HepG2 (cell line): Measurements from ENCODE around the gene TIMM10. TPM values are rescaled to one million over a fixed set of nuclear protein-coding genes. Genes with fewer than 3 reads are reported as not detected.
A peak's percentile ranks its signal among the peaks of the same experiment; 100 is the strongest.

Experiments
- FIP1L1 ChIP-seq: fragments of 200-400 bp; formaldehyde crosslinking; IDR thresholded peaks from 2 replicates; pipeline ENCODE4 v1.6.1; 2018; ENCODE audit warnings: low read depth, mild to moderate bottlenecking, low read length, moderate library complexity, borderline replicate concordance; ENCODE audit not compliant: insufficient read depth
- HMGXB4 ChIP-seq, 2 experiments: sonication (generic) in 1 of 2; formaldehyde crosslinking in 1 of 2; IDR thresholded peaks; 2 replicates each; pipeline versions ENCODE4 v1.4.0 to v1.6.1; 2018 to 2020; ENCODE audit warnings: missing genetic modification reagents in 2 of 2, borderline replicate concordance in 1 of 2, low read depth in 1 of 2, mild to moderate bottlenecking in 1 of 2, missing biosample characterization in 1 of 2
- HNRNPH1 ChIP-seq: fragments of 200-400 bp; formaldehyde crosslinking; optimal IDR thresholded peaks from 2 replicates; pipeline ENCODE3; 2017; ENCODE audit warnings: mild to moderate bottlenecking, low read depth, low read length
- JUND ChIP-seq: sonication (generic); formaldehyde crosslinking; IDR thresholded peaks from 2 replicates; pipeline ENCODE4 v1.8.0; 2022; ENCODE audit warnings: mild to moderate bottlenecking, missing genetic modification reagents
- KDM1A ChIP-seq: IDR thresholded peaks from 2 replicates; pipeline ENCODE4 v1.6.1; 2016; ENCODE audit warnings: missing compliant biosample characterization
- MAF1 ChIP-seq: sonication (generic); formaldehyde crosslinking; IDR thresholded peaks from 2 replicates; pipeline ENCODE4 v1.5.0; 2020; ENCODE audit warnings: missing genetic modification reagents, borderline replicate concordance
- NFYB ChIP-seq: sonication (generic); formaldehyde crosslinking; IDR thresholded peaks from 2 replicates; pipeline ENCODE4 v1.4.0; 2020; ENCODE audit warnings: missing genetic modification reagents
- NR0B2 ChIP-seq: sonication (generic); formaldehyde crosslinking; IDR thresholded peaks from 2 replicates; pipeline ENCODE4 v1.4.0; 2020; ENCODE audit warnings: mild to moderate bottlenecking, missing genetic modification reagents
- ONECUT2 ChIP-seq: sonication (generic); formaldehyde crosslinking; IDR thresholded peaks from 2 replicates; pipeline ENCODE4 v1.4.0; 2020; ENCODE audit warnings: missing genetic modification reagents
- POLR2G ChIP-seq: fragments of 200-400 bp; formaldehyde crosslinking; IDR thresholded peaks from 2 replicates; pipeline ENCODE4 v1.6.1; 2018; ENCODE audit warnings: mild to moderate bottlenecking, low read depth, low read length, moderate library complexity
- PTBP1 ChIP-seq: fragments of 200-400 bp; formaldehyde crosslinking; IDR thresholded peaks from 2 replicates; pipeline ENCODE4 v1.6.1; 2018; ENCODE audit warnings: low read length, low read depth; ENCODE audit not compliant: poor library complexity, severe bottlenecking
- SAP130 ChIP-seq: IDR thresholded peaks from 2 replicates; pipeline ENCODE4 v1.6.1; 2016; ENCODE audit warnings: low read depth
- SMAD3 ChIP-seq: sonication (generic); formaldehyde crosslinking; IDR thresholded peaks from 2 replicates; pipeline ENCODE4 v1.4.0; 2020; ENCODE audit warnings: missing genetic modification reagents
- SRSF9 ChIP-seq: fragments of 200-400 bp; formaldehyde crosslinking; IDR thresholded peaks from 2 replicates; pipeline ENCODE4 v1.6.1; 2018; ENCODE audit warnings: borderline replicate concordance, mild to moderate bottlenecking, low read depth, low read length; ENCODE audit not compliant: insufficient read depth, poor library complexity, severe bottlenecking
- UBTF ChIP-seq: sonication (generic); formaldehyde crosslinking; IDR thresholded peaks from 2 replicates; pipeline ENCODE4 v1.4.0; 2020; ENCODE audit warnings: mild to moderate bottlenecking, missing genetic modification reagents
- XRCC5 ChIP-seq: fragments of 200-400 bp; formaldehyde crosslinking; optimal IDR thresholded peaks from 2 replicates; pipeline ENCODE3; 2017; ENCODE audit warnings: mild to moderate bottlenecking, low read length
- ZC3H4 ChIP-seq: sonication (generic); formaldehyde crosslinking; IDR thresholded peaks from 2 replicates; pipeline ENCODE4 v1.4.0; 2020; ENCODE audit warnings: missing genetic modification reagents, borderline replicate concordance
- ZKSCAN8 ChIP-seq: IDR thresholded peaks from 2 replicates; pipeline ENCODE4 v1.6.1; 2016; ENCODE audit warnings: borderline replicate concordance, missing genetic modification reagents, missing compliant biosample characterization
- ZNF12 ChIP-seq: sonication (generic); formaldehyde crosslinking; IDR thresholded peaks from 2 replicates; pipeline ENCODE4 v1.5.0; 2020; ENCODE audit warnings: missing genetic modification reagents
- ZNF335 ChIP-seq: sonication (generic); formaldehyde crosslinking; IDR thresholded peaks from 2 replicates; pipeline ENCODE4 v1.4.0; 2020; ENCODE audit warnings: missing genetic modification reagents
- ZNF577 ChIP-seq: sonication (generic); formaldehyde crosslinking; IDR thresholded peaks from 2 replicates; pipeline ENCODE4 v1.4.0; 2020; ENCODE audit warnings: mild to moderate bottlenecking, low read depth, missing genetic modification reagents, borderline replicate concordance
- ZNF615 ChIP-seq: sonication (generic); formaldehyde crosslinking; IDR thresholded peaks from 2 replicates; pipeline ENCODE4 v1.5.0; 2020; ENCODE audit warnings: mild to moderate bottlenecking, missing genetic modification reagents, borderline replicate concordance
- ZNF737 ChIP-seq: sonication (generic); formaldehyde crosslinking; IDR thresholded peaks from 2 replicates; pipeline ENCODE4 v1.5.0; 2020; ENCODE audit warnings: missing genetic modification reagents, mild to moderate bottlenecking, borderline replicate concordance
- ZNF773 ChIP-seq: sonication (generic); formaldehyde crosslinking; IDR thresholded peaks from 2 replicates; pipeline ENCODE4 v1.4.0; 2020; ENCODE audit warnings: missing genetic modification reagents, borderline replicate concordance
- polyA plus RNA-seq, 8 experiments: library from polyadenylated mRNA; depleted of rRNA in 3 of 8; stranded (reverse) in 7 of 8; unstranded in 1 of 8; fragments of >200 nt; fragmentation: Illumina TruSeq in 4 of 8; extraction: Trizol in 4 of 8; gene quantifications; 2 replicates each; pipeline versions ENCODE4 v1.2.1 to v1.2.3, GENCODE V29; 2011 to 2016; ENCODE audit warnings: low read depth in 4 of 8, missing spikeins in 1 of 8, mixed read lengths in 1 of 8; ENCODE audit not compliant: insufficient read depth in 1 of 8
- total RNA-seq, 5 experiments: library from RNA; depleted of rRNA; stranded (reverse); fragments of >200 nt; fragmentation: Illumina TruSeq; extraction: Trizol; gene quantifications; 2 replicates each; pipeline ENCODE4 v1.2.3, GENCODE V29; 2016; ENCODE audit warnings: low read depth in 1 of 5
- TF ChIP-seq, protein P1 (sequence below): sonication (generic); formaldehyde crosslinking; IDR thresholded peaks from 2 replicates; pipeline ENCODE4 v1.8.1; 2023; ENCODE audit warnings: missing genetic modification reagents, inconsistent platforms, borderline replicate concordance

TIMM10 gene
- total and polyA plus RNA-seq, 2 of the 13 experiments (the other 11 are each of a cell fraction or from before 2014, with no cell fraction given) = 67.8 to 82.2 TPM

DNA sequence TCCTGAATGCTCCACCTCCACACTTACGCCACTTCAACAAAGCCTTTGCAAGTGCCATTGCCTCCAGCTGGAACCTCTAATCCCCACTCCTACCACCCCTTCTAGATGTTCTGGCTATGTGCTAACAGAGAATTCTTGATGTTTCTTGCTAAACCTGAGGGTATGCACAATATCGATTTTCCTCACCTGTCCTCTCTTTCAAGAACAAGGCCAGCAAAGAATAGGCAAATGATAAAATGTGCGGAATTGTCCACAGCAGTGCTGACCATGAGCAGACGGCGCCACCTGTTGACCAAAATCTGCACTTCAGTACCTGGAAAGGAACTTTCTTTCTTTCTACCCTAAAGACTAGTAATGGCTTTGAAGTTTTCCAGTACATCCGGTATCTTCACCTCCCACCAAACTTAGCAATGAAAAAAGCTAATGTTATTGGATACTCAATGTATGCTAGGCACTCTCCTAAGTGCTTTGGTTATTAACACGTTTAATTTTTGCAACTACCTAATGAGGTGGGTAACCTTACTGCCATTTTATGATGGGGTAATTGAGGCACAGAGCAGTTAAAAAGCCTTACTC lies 3.4 kb downstream of the TIMM10 start (continued):
- no peak for TF ChIP-seq ZNF737 (CRISPR knock-in tag)
- TF ChIP-seq HNRNPH1 = no peak
- TF ChIP-seq FIP1L1 = no peak
- no peak for TF ChIP-seq ZNF615 (CRISPR knock-in tag)
- no peak for TF ChIP-seq ZNF12 (CRISPR knock-in tag)
- TF ChIP-seq ZNF773 = no peak
- TF ChIP-seq SMAD3 (CRISPR knock-in tag) = 0 out of 2 replicates have a peak, but pooled peaks have one; percentile 28
- no peak for TF ChIP-seq SRSF9
- no peak for TF ChIP-seq KDM1A (CRISPR knock-in tag)
- TF ChIP-seq ZNF577 = no peak
- TF ChIP-seq ZKSCAN8 = 0 out of 2 replicates have a peak, but pooled peaks have one; percentile 64
- no peak for TF ChIP-seq MAF1
- no peak for TF ChIP-seq POLR2G
- TF ChIP-seq PTBP1 = no peak
- TF ChIP-seq NR0B2 (CRISPR knock-in tag) = no peak
- no peak; the same call in 1 of the 2 replicates for TF ChIP-seq ZC3H4 (CRISPR knock-in tag)
- TF ChIP-seq, protein P1, sequence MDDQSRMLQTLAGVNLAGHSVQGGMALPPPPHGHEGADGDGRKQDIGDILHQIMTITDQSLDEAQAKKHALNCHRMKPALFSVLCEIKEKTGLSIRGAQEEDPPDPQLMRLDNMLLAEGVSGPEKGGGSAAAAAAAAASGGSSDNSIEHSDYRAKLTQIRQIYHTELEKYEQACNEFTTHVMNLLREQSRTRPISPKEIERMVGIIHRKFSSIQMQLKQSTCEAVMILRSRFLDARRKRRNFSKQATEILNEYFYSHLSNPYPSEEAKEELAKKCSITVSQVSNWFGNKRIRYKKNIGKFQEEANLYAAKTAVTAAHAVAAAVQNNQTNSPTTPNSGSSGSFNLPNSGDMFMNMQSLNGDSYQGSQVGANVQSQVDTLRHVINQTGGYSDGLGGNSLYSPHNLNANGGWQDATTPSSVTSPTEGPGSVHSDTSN (CRISPR knock-in tag) = no peak
- TF ChIP-seq UBTF (CRISPR knock-in tag) = no peak
- TF ChIP-seq JUND (CRISPR knock-in tag) = no peak; the same call in 1 of the 2 replicates
- TF ChIP-seq ONECUT2 (CRISPR knock-in tag) = peak; percentile 91
- peak; percentile 34; the same call in 1 of the 2 replicates for TF ChIP-seq SAP130 (CRISPR knock-in tag)
- TF ChIP-seq ZNF335 (CRISPR knock-in tag) = no peak
- TF ChIP-seq XRCC5 = peak; percentile 49
- no peak for TF ChIP-seq NFYB (CRISPR knock-in tag)
- TF ChIP-seq HMGXB4 (CRISPR knock-in tag; IDR thresholded peaks at IDR 0.05; ENCODE audit: borderline replicate concordance in 1 of 2, low read depth in 1 of 2) = peak in 1 of 2 experiments; percentile 60; a peak in 1 of 4 replicates
